ENCODE measurements around the gene LRRC74B.
"Not testable (repeated sequence)": the region's sequence is repeated elsewhere in the genome, so short reads cannot be mapped to it uniquely, and the experiment has no call there.

The LRRC74B gene

GRCh38 chr22:21047730-21048129, 2.0 kb downstream of the LRRC74B start:
- no peak for DNase-seq (ENCODE audit: low spot score)
- Histone ChIP-seq H3K27ac (no peak overlapping the region), H3K4me3 (no peak overlapping the region)
- no peak for TF ChIP-seq CTCF (IDR thresholded peaks at IDR 0.05)

GRCh38 chr22:21048448-21048847, 2.7 kb downstream of the LRRC74B start:
- H3K27ac ChIP-seq; DNase-seq (ENCODE audit: low spot score); H3K4me3 ChIP-seq: not testable (repeated sequence)

GRCh38 chr22:21048965-21049364, 3.2 kb downstream of the LRRC74B start:
- DNase-seq (ENCODE audit: low spot score); H3K4me3 ChIP-seq; H3K27ac ChIP-seq: not testable (repeated sequence)

- no peak for TF ChIP-seq CTCF (IDR thresholded peaks at IDR 0.05)
- H3K4me3 ChIP-seq: no peak overlapping the region
- H3K27ac ChIP-seq: no peak overlapping the region
- no peak for DNase-seq (ENCODE audit: low spot score)
Measured at GRCh38 chr22:21051145-21051830, 5.5 kb downstream of the LRRC74B start.

- H3K4me3 ChIP-seq: no peak overlapping the region
- no peak for TF ChIP-seq CTCF (IDR thresholded peaks at IDR 0.05)
- H3K27ac ChIP-seq: no peak overlapping the region
- DNase-seq (ENCODE audit: low spot score): no peak
Measured at GRCh38 chr22:21051831-21052400, 6.2 kb downstream of the LRRC74B start.

- Histone ChIP-seq H3K4me3 (no peak overlapping the region), H3K27ac (no peak overlapping the region)
- no peak for DNase-seq (ENCODE audit: low spot score)
- TF ChIP-seq CTCF (IDR thresholded peaks at IDR 0.05): no peak
Measured at GRCh38 chr22:21052715-21053459, 7.1 kb downstream of the LRRC74B start.

GRCh38 chr22:21054046-21054713, 8.4 kb downstream of the LRRC74B start:
- DNase-seq (ENCODE audit: low spot score): no peak
- Histone ChIP-seq H3K4me3 (no peak overlapping the region), H3K27ac (no peak overlapping the region)
- no peak for TF ChIP-seq CTCF (IDR thresholded peaks at IDR 0.05)

Measured in coronary artery (tissue), 2 donors.